SK-N-SH (cell line): ENCODE measurements around the gene TBXA2R. TPM values are rescaled to one million over a fixed set of nuclear protein-coding genes. Genes with fewer than 3 reads are reported as not detected.
A peak's percentile ranks its signal among the peaks of the same experiment; 100 is the strongest.

Experiments used
- CTCF ChIA-PET: fragments of 300-600, 350-600 bp; formaldehyde crosslinking; extraction: SDS; loops from one replicate; lab custom pipeline; 2021; lab: Yijun Ruan, JAX
- POLR2A ChIA-PET: fragments of 350-600 bp; sonication (Branson Sonifier 250); formaldehyde crosslinking; extraction: SDS; loops from one replicate; lab custom pipeline; 2020; ENCODE audit warnings: antibody characterized with exemption, inconsistent platforms; lab: Yijun Ruan, JAX
- DNase-seq: peaks from one replicate; pipeline ENCODE4 v3.0.0; 2012
- H2AFZ ChIP-seq: fragments of 200-600 bp; sonication (generic); 2 replicates; pipeline ENCODE4 v1.8.1; 2016; ENCODE audit warnings: antibody characterized with exemption, mild to moderate bottlenecking, low read depth
- H3F3A ChIP-seq: fragments of 200-600 bp; sonication (generic); replicated peaks from 2 replicates; pipeline ENCODE3; 2016; ENCODE audit warnings: antibody characterized with exemption, mild to moderate bottlenecking; ENCODE audit not compliant: insufficient read depth
- H3K27ac ChIP-seq, 2 experiments: fragments of 200-500 bp in 1 of 2; fragments of 200-600 bp in 1 of 2; sonication (Bioruptor generic) in 1 of 2; sonication (generic), shearing (Covaris generic) in 1 of 2; 2 replicates each; pipeline versions ENCODE4 v1.5.1 to v1.6.1; 2014 to 2016; ENCODE audit warnings: low read depth in 2 of 2, inconsistent platforms in 1 of 2, low read length in 1 of 2, mild to moderate bottlenecking in 1 of 2, mixed read lengths in 1 of 2
- H3K27me3 ChIP-seq: fragments of 200-600 bp; sonication (generic), shearing (Covaris generic); 2 replicates; pipeline ENCODE4 v1.6.1; 2016; ENCODE audit warnings: mixed run types; ENCODE audit not compliant: insufficient read depth
- H3K36me3 ChIP-seq, 2 experiments: fragments of 200-500 bp in 1 of 2; fragments of 200-600 bp in 1 of 2; sonication (Bioruptor generic) in 1 of 2; sonication (generic) in 1 of 2; replicated peaks in 1 of 2; 2 replicates each; pipeline versions ENCODE3 to v1.5.1; 2014 to 2016; ENCODE audit warnings: low read length in 1 of 2, mild to moderate bottlenecking in 1 of 2; ENCODE audit not compliant: insufficient read depth in 2 of 2, control insufficient read depth in 1 of 2
- H3K4me1 ChIP-seq, 2 experiments: fragments of 200-500 bp in 1 of 2; fragments of 200-600 bp in 1 of 2; sonication (Bioruptor generic) in 1 of 2; sonication (generic), shearing (Covaris generic) in 1 of 2; 2 replicates each; pipeline versions ENCODE4 v1.5.1 to v1.6.1; 2014 to 2016; ENCODE audit warnings: low read depth in 1 of 2, low read length in 1 of 2, mixed run types in 1 of 2; ENCODE audit not compliant: insufficient read depth in 2 of 2, control insufficient read depth in 1 of 2
- H3K4me2 ChIP-seq: fragments of 200-600 bp; sonication (generic), shearing (Covaris generic); 2 replicates; pipeline ENCODE4 v1.6.1; 2017; ENCODE audit warnings: mixed run types
- H3K4me3 ChIP-seq, 2 experiments: fragments of 200-500 bp in 1 of 2; fragments of 200-600 bp in 1 of 2; sonication (Bioruptor generic) in 1 of 2; sonication (generic), shearing (Covaris generic) in 1 of 2; 2 replicates each; pipeline versions ENCODE4 v1.5.1 to v1.8.1; 2014 to 2016; ENCODE audit warnings: low read depth in 2 of 2, inconsistent platforms in 1 of 2, low read length in 1 of 2, mild to moderate bottlenecking in 1 of 2, mixed read lengths in 1 of 2, moderate library complexity in 1 of 2
- H3K79me2 ChIP-seq: fragments of 200-600 bp; sonication (generic); 2 replicates; pipeline ENCODE4 v1.8.1; 2017; ENCODE audit warnings: mild to moderate bottlenecking; ENCODE audit not compliant: insufficient read depth
- H3K9ac ChIP-seq: fragments of 200-600 bp; sonication (generic); 2 replicates; pipeline ENCODE4 v1.6.1; 2017; ENCODE audit warnings: mixed run types
- H3K9me2 ChIP-seq: fragments of 200-600 bp; sonication (generic); 2 replicates; pipeline ENCODE4 v1.6.1; 2017; ENCODE audit warnings: mixed run types
- H3K9me3 ChIP-seq: fragments of 200-600 bp; sonication (generic); 2 replicates; pipeline ENCODE4 v1.6.1; 2017; ENCODE audit warnings: mixed run types, mild to moderate bottlenecking, moderate library complexity
- H4K20me1 ChIP-seq: fragments of 200-600 bp; sonication (generic); 2 replicates; pipeline ENCODE4 v1.6.1; 2017; ENCODE audit warnings: mild to moderate bottlenecking, mixed run types; ENCODE audit not compliant: insufficient read depth
- CHD2 ChIP-seq: fragments of 150-350 bp; IDR thresholded peaks from 2 replicates; pipeline ENCODE4 v1.6.1; 2018; ENCODE audit warnings: low read length; ENCODE audit not compliant: partially characterized antibody
- ELF1 ChIP-seq: IDR thresholded peaks from 2 replicates; pipeline ENCODE4 v1.4.0; 2012
- FOXJ3 ChIP-seq: sonication (generic); formaldehyde crosslinking; IDR thresholded peaks from 2 replicates; pipeline ENCODE4 v1.5.1; 2020; ENCODE audit warnings: mild to moderate bottlenecking, missing genetic modification reagents
- FOXM1 ChIP-seq: IDR thresholded peaks from 2 replicates; pipeline ENCODE4 v1.4.0; 2012; ENCODE audit warnings: low read depth, mild to moderate bottlenecking
- GATA2 ChIP-seq: sonication (generic); formaldehyde crosslinking; IDR thresholded peaks from 2 replicates; pipeline ENCODE4 v1.5.0; 2020; ENCODE audit warnings: mild to moderate bottlenecking, missing genetic modification reagents
- JUND ChIP-seq: IDR thresholded peaks from 2 replicates; pipeline ENCODE4 v1.4.0; 2012
- MXI1 ChIP-seq: IDR thresholded peaks from 2 replicates; pipeline ENCODE4 v1.6.1; 2012; ENCODE audit warnings: mild to moderate bottlenecking, low read depth, low read length, improper control_type of control experiment
- NFIC ChIP-seq: IDR thresholded peaks from 2 replicates; pipeline ENCODE4 v1.4.0; 2012; ENCODE audit warnings: borderline replicate concordance
- NRF1 ChIP-seq: IDR thresholded peaks from 2 replicates; pipeline ENCODE4 v1.6.1; 2012; ENCODE audit warnings: low read depth, mild to moderate bottlenecking, low read length
- RFX5 ChIP-seq: IDR thresholded peaks from 2 replicates; pipeline ENCODE4 v1.6.1; 2012; ENCODE audit warnings: mild to moderate bottlenecking, improper control_type of control experiment, low read length
- RXRA ChIP-seq: IDR thresholded peaks from 2 replicates; pipeline ENCODE4 v1.4.0; 2012; ENCODE audit warnings: low read depth, mild to moderate bottlenecking, borderline replicate concordance
- YY1 ChIP-seq: IDR thresholded peaks from 2 replicates; pipeline ENCODE4 v1.4.0; 2012; ENCODE audit warnings: low read depth, mild to moderate bottlenecking
- WGBS: methylation state at CpG from one replicate; pipeline ENCODE4 v1.1.6; 2017; ENCODE audit warnings: low lambda C conversion rate; 5-methylcytosine and 5-hydroxymethylcytosine counted together
- polyA plus RNA-seq, 3 experiments: library from polyadenylated mRNA; depleted of rRNA; stranded (reverse); fragments of >200 nt; gene quantifications; 2 replicates each; pipeline ENCODE4 v1.2.3, GENCODE V29; 2012
- TF ChIP-seq, protein P1 (sequence below): IDR thresholded peaks from 2 replicates; pipeline ENCODE4 v1.4.0; 2012; ENCODE audit warnings: low read depth

The TBXA2R gene
- 0.78 and 0.92 TPM in 2 replicates for polyA plus RNA-seq (2012; rRNA removed)
- polyA plus RNA-seq (2012; cell fraction: cytosol; rRNA removed) = 0.55 and 1.1 TPM in 2 replicates
- 0.91 and 1.2 TPM in 2 replicates for polyA plus RNA-seq (2012; cell fraction: nucleus; rRNA removed)

DNA sequence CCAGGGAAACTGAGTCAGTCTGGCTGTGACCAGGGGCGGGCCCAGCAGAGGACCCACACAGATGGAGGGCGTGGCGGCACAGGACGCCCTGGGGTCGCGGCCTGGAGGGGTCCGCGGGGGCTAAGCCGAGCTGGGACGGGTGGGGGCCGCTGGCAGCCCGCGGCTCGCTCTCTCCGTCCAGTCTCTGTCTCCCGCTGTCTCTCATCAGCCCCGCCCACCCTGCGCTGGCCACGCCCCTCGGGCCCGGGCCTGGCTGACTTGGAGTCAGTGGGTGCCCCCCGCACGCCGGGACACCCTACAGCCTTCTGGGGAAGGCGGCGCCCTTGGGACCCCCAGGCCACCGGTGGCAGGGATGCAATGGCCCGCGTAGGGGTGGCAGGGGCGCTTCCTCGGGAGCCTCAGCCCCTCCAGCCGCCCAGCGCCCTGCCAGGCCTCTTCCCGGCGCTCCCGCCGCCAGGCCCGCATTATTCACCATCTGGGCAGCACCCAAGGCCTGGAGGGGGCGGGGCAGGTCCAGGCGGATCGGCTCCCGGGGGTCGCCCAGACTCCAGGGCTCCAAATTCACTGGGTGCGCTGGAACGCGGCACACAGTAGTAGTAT lies at the start of gene TBXA2R:
TBXA2R (minus strand) TSS at position 186 of the 600 bp plus-strand sequence. CDS start 6,241 bp downstream, outside the sequence.
- Histone ChIP-seq H3K9ac (peak within 1 kb of the TSS; percentile 73), H3K27ac (peak within 1 kb of the TSS; percentile 33 to 36; a peak in 3 of 4 replicates), H3K9me3 (no peaks in the 10 kb centered on the region), H4K20me1 (no peaks in the 10 kb centered on the region), H3K4me2 (peak within 1 kb of the TSS; percentile 99), H3F3A (no peaks in the 10 kb centered on the region), H3K36me3 (peaks cover 0 to 12% of the 10 kb centered on the region in 2 experiments), H3K79me2 (no peaks in the 10 kb centered on the region), H3K27me3 (no peaks in the 10 kb centered on the region), H3K4me1 (peaks cover 8 to 14% of the 10 kb centered on the region in 2 experiments; a peak in 1 of 4 replicates), H3K9me2 (no peaks in the 10 kb centered on the region), H3K4me3 (peak within 1 kb of the TSS; percentile 52 to 73)
- DNase-seq = peak; percentile 96
- WGBS = 9% methylated on average over 16 of the region's 46 CpGs
- ChIA-PET POLR2A (no interaction called here), CTCF (interaction anchor here (0.6 to 1.1 kb wide), 3 partner anchors 22 to 335 kb away, joined by 3 to 5 read pairs (median 3); partner anchors contain the start of gene GIPC3)
- TF ChIP-seq RFX5 = no peak
- TF ChIP-seq JUND = no peak
- peak; percentile 21; the same call in 1 of the 2 replicates for TF ChIP-seq MXI1
- no peak for TF ChIP-seq YY1
- TF ChIP-seq NRF1 = no peak
- no peak for TF ChIP-seq CHD2
- no peak for TF ChIP-seq NFIC
- TF ChIP-seq, all 33 proteins: peak for 1
- peak within 1 kb of the TSS; percentile 82; the same call in 1 of the 2 replicates for H2AFZ ChIP-seq

DNA sequence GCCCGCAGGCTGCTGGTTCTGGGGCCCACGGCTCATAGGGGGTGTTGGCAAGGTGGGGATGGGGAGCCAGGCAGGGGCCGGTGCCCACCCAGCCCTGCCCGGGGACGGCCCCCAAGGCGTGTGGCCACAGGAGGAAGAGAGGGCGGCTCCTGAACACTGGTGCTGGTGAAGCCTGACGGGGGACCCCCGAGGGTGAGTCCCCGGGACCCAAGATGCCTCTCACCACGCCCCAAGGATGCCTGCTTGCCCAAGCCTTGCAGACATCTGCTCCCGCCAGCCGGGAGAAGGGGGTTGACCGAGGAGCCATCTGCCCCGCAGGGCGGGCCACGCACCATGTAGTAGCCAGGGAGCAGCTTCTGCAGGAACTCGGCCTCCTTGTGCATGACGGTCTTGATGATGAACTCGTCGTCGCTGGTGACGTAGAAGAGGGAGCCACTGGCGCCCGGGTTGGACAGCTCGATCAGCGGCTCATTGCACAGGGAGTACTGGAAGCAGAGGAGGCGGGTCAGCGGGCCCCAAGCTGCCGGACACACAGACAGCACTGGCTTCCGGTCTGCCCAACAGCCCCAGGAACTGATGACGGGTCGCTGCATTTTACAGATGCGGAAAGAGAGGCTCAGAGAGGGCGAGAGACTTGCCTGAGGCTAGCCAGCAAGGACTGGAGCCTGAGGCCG lies 49.5 kb upstream of the TBXA2R start:
- Histone ChIP-seq H3K9me2 (no peaks in the 10 kb centered on the region), H3K36me3 (peaks cover 4 to 23% of the 10 kb centered on the region in 2 experiments), H3K4me2 (peak overlapping the region; percentile 56; the same call in 1 of the 2 replicates), H3F3A (no peaks in the 10 kb centered on the region), H3K4me3 (no peak overlapping the region), H3K9me3 (no peaks in the 10 kb centered on the region), H3K9ac (peak overlapping the region; percentile 77; the same call in 1 of the 2 replicates), H3K27me3 (no peaks in the 10 kb centered on the region), H3K4me1 (peaks cover 0 to 6% of the 10 kb centered on the region in 2 experiments; a peak in 1 of 4 replicates), H3K79me2 (no peaks in the 10 kb centered on the region), H4K20me1 (no peaks in the 10 kb centered on the region), H2AFZ (no peak overlapping the region), H3K27ac (peak overlapping the region in 1 of 2 experiments; percentile 83; a peak in 2 of 4 replicates)
- DNase-seq = no peak
- ChIA-PET POLR2A (interaction anchor here (0.6 kb wide), 1 partner anchor 106 kb away, joined by 3 read pairs; the partner anchor contains the start of gene MRPL54), CTCF (interaction anchor here (1.0 to 1.5 kb wide), 6 partner anchors 9 to 351 kb away, joined by 3 to 6 read pairs (median 4); partner anchors contain the start of gene GIPC3)
- WGBS = 89% methylated on average over 16 of the region's 36 CpGs
- TF ChIP-seq, protein P1, sequence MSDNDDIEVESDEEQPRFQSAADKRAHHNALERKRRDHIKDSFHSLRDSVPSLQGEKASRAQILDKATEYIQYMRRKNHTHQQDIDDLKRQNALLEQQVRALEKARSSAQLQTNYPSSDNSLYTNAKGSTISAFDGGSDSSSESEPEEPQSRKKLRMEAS = no peak
- TF ChIP-seq FOXJ3 = no peak
- no peak for TF ChIP-seq GATA2 (CRISPR knock-in tag)
- no peak for TF ChIP-seq FOXM1
- TF ChIP-seq RXRA = no peak
- no peak for TF ChIP-seq ELF1
